Astrocyte (in vitro differentiated cells and primary cell): ENCODE results near the gene ZDHHC1.

Experiments
- EZH2 ChIP-seq: IDR thresholded peaks from 2 replicates; pipeline ENCODE4 v1.6.1; 2012; ENCODE audit warnings: mild to moderate bottlenecking, low read length, inconsistent platforms; ENCODE audit not compliant: insufficient read depth
- TF ChIP-seq, protein P1 (sequence below): IDR thresholded peaks from 2 replicates; pipeline ENCODE4 v1.5.1; 2011; ENCODE audit warnings: low read depth, mild to moderate bottlenecking, inconsistent platforms, low read length, moderate library complexity; ENCODE audit not compliant: insufficient read depth

DNA sequence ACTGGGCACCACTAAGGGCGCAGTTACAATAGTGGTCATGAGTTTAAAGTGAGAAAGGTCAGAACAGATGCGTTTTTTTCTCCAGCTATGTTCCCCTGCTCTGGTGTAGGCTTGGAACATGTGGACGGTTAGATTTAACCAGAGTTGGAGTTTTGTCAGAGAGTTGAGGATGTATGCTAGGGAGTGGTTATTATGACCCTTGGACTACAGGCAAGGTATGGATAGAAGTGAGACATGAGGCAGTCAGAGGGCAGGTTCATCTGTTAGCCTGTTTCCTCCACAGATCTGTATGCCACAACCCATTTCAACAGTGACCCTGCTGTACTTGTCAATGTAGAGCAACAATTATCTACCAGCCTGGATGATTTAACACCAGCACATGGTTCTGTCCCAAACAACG, 45.6 kb downstream of the ZDHHC1 start:
- TF ChIP-seq, protein P1, sequence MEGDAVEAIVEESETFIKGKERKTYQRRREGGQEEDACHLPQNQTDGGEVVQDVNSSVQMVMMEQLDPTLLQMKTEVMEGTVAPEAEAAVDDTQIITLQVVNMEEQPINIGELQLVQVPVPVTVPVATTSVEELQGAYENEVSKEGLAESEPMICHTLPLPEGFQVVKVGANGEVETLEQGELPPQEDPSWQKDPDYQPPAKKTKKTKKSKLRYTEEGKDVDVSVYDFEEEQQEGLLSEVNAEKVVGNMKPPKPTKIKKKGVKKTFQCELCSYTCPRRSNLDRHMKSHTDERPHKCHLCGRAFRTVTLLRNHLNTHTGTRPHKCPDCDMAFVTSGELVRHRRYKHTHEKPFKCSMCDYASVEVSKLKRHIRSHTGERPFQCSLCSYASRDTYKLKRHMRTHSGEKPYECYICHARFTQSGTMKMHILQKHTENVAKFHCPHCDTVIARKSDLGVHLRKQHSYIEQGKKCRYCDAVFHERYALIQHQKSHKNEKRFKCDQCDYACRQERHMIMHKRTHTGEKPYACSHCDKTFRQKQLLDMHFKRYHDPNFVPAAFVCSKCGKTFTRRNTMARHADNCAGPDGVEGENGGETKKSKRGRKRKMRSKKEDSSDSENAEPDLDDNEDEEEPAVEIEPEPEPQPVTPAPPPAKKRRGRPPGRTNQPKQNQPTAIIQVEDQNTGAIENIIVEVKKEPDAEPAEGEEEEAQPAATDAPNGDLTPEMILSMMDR: no peak
- no peak for TF ChIP-seq EZH2
